ENCODE measurements around the gene GPR25.
A peak's percentile ranks its signal among the peaks of the same experiment; 100 is the strongest.

The GPR25 gene

GRCh38 chr1:200877010-200877409, 4.2 kb downstream of the GPR25 start:
- Histone ChIP-seq H3K4me1 (peaks cover 9 to 41% (median 30%) of the 10 kb centered on the region in 10 experiments; a peak in 19 of 20 replicates), H3K27me3 (peaks cover 10 to 24% (median 16%) of the 10 kb centered on the region in 11 experiments; a peak in 21 of 22 replicates), H3K9me3 (replicated peaks in 1 of 11) (no peaks in the 10 kb centered on the region), H4K20me1 (no peaks in the 10 kb centered on the region; a peak in 1 of 22 replicates), H3K4me2 (no peak overlapping the region), H3K36me3 (no peaks in the 10 kb centered on the region), H3K27ac (no peak overlapping the region), H3K4me3 (no peak overlapping the region), H3K9ac (no peak overlapping the region)
- TF ChIP-seq Cebpa-rat (IDR thresholded peaks at IDR 0.05), result no peak

- no peak overlapping the region for H3K9ac ChIP-seq
- TF ChIP-seq Cebpa-rat (IDR thresholded peaks at IDR 0.05), result no peak
- no peak overlapping the region for H3K27ac ChIP-seq
- H3K4me2 ChIP-seq, result peak overlapping the region in 1 of 11 experiments; percentile 14; a peak in 1 of 22 replicates
- no peaks in the 10 kb centered on the region for H3K9me3 ChIP-seq (replicated peaks in 1 of 11)
- no peaks in the 10 kb centered on the region for H3K36me3 ChIP-seq
- no peaks in the 10 kb centered on the region; a peak in 1 of 22 replicates for H4K20me1 ChIP-seq
- H3K4me1 ChIP-seq, result peaks cover 9 to 36% (median 27%) of the 10 kb centered on the region in 10 experiments; a peak in 19 of 20 replicates
- H3K27me3 ChIP-seq, result peaks cover 10 to 24% (median 16%) of the 10 kb centered on the region in 11 experiments; a peak in 21 of 22 replicates
- no peak overlapping the region for H3K4me3 ChIP-seq
Observed at GRCh38 chr1:200877839-200878551, 5.2 kb downstream of the GPR25 start.

GRCh38 chr1:200880212-200880611, 7.4 kb downstream of the GPR25 start:
- TF ChIP-seq Cebpa-rat (IDR thresholded peaks at IDR 0.05), result no peak
- Histone ChIP-seq H3K4me1 (peaks cover 0 to 22% (median 6%) of the 10 kb centered on the region in 10 experiments; a peak in 10 of 20 replicates), H4K20me1 (no peaks in the 10 kb centered on the region), H3K9ac (no peak overlapping the region), H3K36me3 (no peaks in the 10 kb centered on the region), H3K9me3 (replicated peaks in 1 of 11) (no peaks in the 10 kb centered on the region), H3K4me3 (no peak overlapping the region), H3K27me3 (peaks cover 0 to 2% (median 0%) of the 10 kb centered on the region in 11 experiments; a peak in 1 of 22 replicates), H3K27ac (no peak overlapping the region), H3K4me2 (no peak overlapping the region)

GRCh38 chr1:200883118-200883517, 10.3 kb downstream of the GPR25 start:
- H3K4me2 ChIP-seq, result no peak overlapping the region
- no peak overlapping the region for H3K4me3 ChIP-seq
- no peaks in the 10 kb centered on the region for H4K20me1 ChIP-seq
- H3K9ac ChIP-seq, result no peak overlapping the region
- peaks cover 13 to 43% (median 28%) of the 10 kb centered on the region in 10 experiments for H3K4me1 ChIP-seq
- H3K36me3 ChIP-seq, result no peaks in the 10 kb centered on the region
- no peak overlapping the region; a peak in 1 of 22 replicates for H3K27ac ChIP-seq
- no peaks in the 10 kb centered on the region for H3K27me3 ChIP-seq
- TF ChIP-seq Cebpa-rat (IDR thresholded peaks at IDR 0.05), result no peak
- no peaks in the 10 kb centered on the region for H3K9me3 ChIP-seq (replicated peaks in 1 of 11)

GRCh38 chr1:200885623-200886402, 13.0 kb downstream of the GPR25 start:
- H3K9ac ChIP-seq, result no peak overlapping the region
- 0 out of 22 replicates have a peak, but pooled peaks cover 0 to 3% (median 0%) of the 10 kb centered on the region in 11 experiments for H3K9me3 ChIP-seq (replicated peaks in 1 of 11)
- H4K20me1 ChIP-seq, result no peaks in the 10 kb centered on the region
- H3K36me3 ChIP-seq, result no peaks in the 10 kb centered on the region
- no peak for TF ChIP-seq Cebpa-rat (IDR thresholded peaks at IDR 0.05)
- peaks cover 5 to 15% (median 11%) of the 10 kb centered on the region in 11 experiments for H3K27me3 ChIP-seq
- peak overlapping the region in 8 of 11 experiments; percentile 5 to 97 (median 88); a peak in 14 of 22 replicates for H3K4me2 ChIP-seq
- H3K4me3 ChIP-seq, result no peak overlapping the region
- H3K27ac ChIP-seq, result peak overlapping the region in 3 of 11 experiments; percentile 3 to 23 (median 12); a peak in 4 of 22 replicates
- peaks cover 40 to 70% (median 55%) of the 10 kb centered on the region in 10 experiments for H3K4me1 ChIP-seq

GRCh38 chr1:200886594-200886993, 13.8 kb downstream of the GPR25 start:
- H3K27ac ChIP-seq, result peak overlapping the region in 7 of 11 experiments; percentile 77 to 91 (median 84); a peak in 10 of 22 replicates
- 0 out of 22 replicates have a peak, but pooled peaks cover 0 to 3% (median 0%) of the 10 kb centered on the region in 11 experiments for H3K9me3 ChIP-seq (replicated peaks in 1 of 11)
- peak overlapping the region in 2 of 10 experiments; percentile 53 to 57; a peak in 3 of 20 replicates for H3K4me3 ChIP-seq
- H3K4me1 ChIP-seq, result peaks cover 47 to 78% (median 63%) of the 10 kb centered on the region in 10 experiments
- peak overlapping the region in 4 of 11 experiments; percentile 16 to 71 (median 68); a peak in 8 of 22 replicates for H3K9ac ChIP-seq
- H3K4me2 ChIP-seq, result peak overlapping the region in 10 of 11 experiments; percentile 85 to 97 (median 90); a peak in 19 of 22 replicates
- H3K27me3 ChIP-seq, result peaks cover 13 to 22% (median 19%) of the 10 kb centered on the region in 11 experiments
- no peak for TF ChIP-seq Cebpa-rat (IDR thresholded peaks at IDR 0.05)
- no peaks in the 10 kb centered on the region for H3K36me3 ChIP-seq
- no peaks in the 10 kb centered on the region for H4K20me1 ChIP-seq

- no peaks in the 10 kb centered on the region for H3K36me3 ChIP-seq
- no peak for TF ChIP-seq Cebpa-rat (IDR thresholded peaks at IDR 0.05)
- H3K4me1 ChIP-seq, result peaks cover 52 to 79% (median 67%) of the 10 kb centered on the region in 10 experiments
- H3K9me3 ChIP-seq (replicated peaks in 1 of 11), result 0 out of 22 replicates have a peak, but pooled peaks cover 0 to 3% (median 0%) of the 10 kb centered on the region in 11 experiments
- H3K4me3 ChIP-seq, result peak overlapping the region in 4 of 10 experiments; percentile 44 to 57 (median 50); a peak in 7 of 20 replicates
- peak overlapping the region in 7 of 11 experiments; percentile 16 to 77 (median 69); a peak in 11 of 22 replicates for H3K9ac ChIP-seq
- peaks cover 17 to 27% (median 24%) of the 10 kb centered on the region in 11 experiments for H3K27me3 ChIP-seq
- no peaks in the 10 kb centered on the region for H4K20me1 ChIP-seq
- peak overlapping the region in 7 of 11 experiments; percentile 77 to 91 (median 84); a peak in 13 of 22 replicates for H3K27ac ChIP-seq
- peak overlapping the region in 10 of 11 experiments; percentile 85 to 97 (median 90); a peak in 21 of 22 replicates for H3K4me2 ChIP-seq
Observed at GRCh38 chr1:200887036-200887435, 14.3 kb downstream of the GPR25 start.

- 0 out of 22 replicates have a peak, but pooled peaks cover 0 to 3% (median 0%) of the 10 kb centered on the region in 11 experiments for H3K9me3 ChIP-seq (replicated peaks in 1 of 11)
- peak overlapping the region in 9 of 11 experiments; percentile 38 to 91 (median 82); a peak in 18 of 22 replicates for H3K27ac ChIP-seq
- peaks cover 56 to 84% (median 74%) of the 10 kb centered on the region in 10 experiments for H3K4me1 ChIP-seq
- peak overlapping the region in 9 of 11 experiments; percentile 6 to 77 (median 68); a peak in 16 of 22 replicates for H3K9ac ChIP-seq
- no peaks in the 10 kb centered on the region for H4K20me1 ChIP-seq
- peak overlapping the region; percentile 85 to 98 (median 91) for H3K4me2 ChIP-seq
- TF ChIP-seq Cebpa-rat (IDR thresholded peaks at IDR 0.05), result 0 out of 22 replicates have a peak, but pooled peaks of 1 of the 11 experiments have one; percentile 7
- H3K4me3 ChIP-seq, result peak overlapping the region in 8 of 10 experiments; percentile 8 to 57 (median 46); a peak in 12 of 20 replicates
- no peaks in the 10 kb centered on the region for H3K36me3 ChIP-seq
- peaks cover 26 to 35% (median 32%) of the 10 kb centered on the region in 11 experiments for H3K27me3 ChIP-seq
Observed at GRCh38 chr1:200887772-200888348, 15.1 kb downstream of the GPR25 start.
